PC-3 (cell line): ENCODE measurements around the gene LKAAEAR1. TPM values are rescaled to one million over a fixed set of nuclear protein-coding genes. Genes with fewer than 3 reads are reported as not detected.

ENCODE experiments used
- ATAC-seq: fragments of 200-7000 bp; cut with Tn5 transposase; 2 replicates; pipeline ENCODE4 v1.9.1; 2020; ENCODE audit warnings: mild to moderate bottlenecking, moderate library complexity
- BruUV-seq: library from RNA; stranded (reverse); fragments of 400-500 nt; replicated peaks from 2 replicates; lab custom pipeline; 2021; lab: Mats Ljungman, UMichigan
- CTCF ChIA-PET: fragments of 300-600 bp; sonication (Branson Sonifier 250); formaldehyde crosslinking; loops from one replicate; lab custom pipeline; 2022; ENCODE audit warnings: antibody characterized with exemption; lab: Charles Lee
- POLR2A ChIA-PET: fragments of 300-600 bp; sonication (Branson Sonifier 250); formaldehyde crosslinking; loops from one replicate; lab custom pipeline; 2022; ENCODE audit warnings: antibody characterized with exemption; ENCODE audit not compliant: unreplicated experiment; lab: Charles Lee
- DNase-seq: peaks from one replicate; pipeline ENCODE4 v3.0.0-alpha.2; 2015
- H2AFZ ChIP-seq: fragments of 300-600 bp; sonication (generic); 2 replicates; pipeline ENCODE4 v1.6.0; 2016; ENCODE audit warnings: antibody characterized with exemption, low read length
- H3F3A ChIP-seq: fragments of 300-600 bp; sonication (generic); one replicate; pipeline ENCODE4 v1.6.0; 2017; ENCODE audit warnings: antibody characterized with exemption, low read length, control low read depth, mild to moderate bottlenecking; ENCODE audit not compliant: unreplicated experiment
- H3K27ac ChIP-seq: fragments of 300-600 bp; sonication (generic); 2 replicates; pipeline ENCODE4 v1.5.1; 2016; ENCODE audit warnings: mild to moderate bottlenecking, low read length
- H3K27me3 ChIP-seq: fragments of 300-600 bp; sonication (generic); 2 replicates; pipeline ENCODE4 v1.6.1; 2016; ENCODE audit warnings: low read length, mixed read lengths
- H3K36me3 ChIP-seq: fragments of 300-600 bp; sonication (generic); 2 replicates; pipeline ENCODE4 v1.6.1; 2016; ENCODE audit warnings: low read depth, mixed run types, low read length, mixed read lengths
- H3K4me1 ChIP-seq: fragments of 300-600 bp; sonication (generic); 2 replicates; pipeline ENCODE4 v1.5.1; 2016; ENCODE audit warnings: low read length; ENCODE audit not compliant: insufficient read depth
- H3K4me2 ChIP-seq: fragments of 300-600 bp; sonication (generic); 2 replicates; pipeline ENCODE4 v1.6.0; 2016; ENCODE audit warnings: low read length
- H3K4me3 ChIP-seq: fragments of 300-600 bp; sonication (generic); 2 replicates; pipeline ENCODE4 v1.5.1; 2016; ENCODE audit warnings: mild to moderate bottlenecking, low read length, mixed read lengths
- H3K79me2 ChIP-seq: fragments of 300-600 bp; sonication (generic); 2 replicates; pipeline ENCODE4 v1.6.1; 2017; ENCODE audit warnings: low read length, mixed read lengths
- H3K9ac ChIP-seq: fragments of 300-600 bp; sonication (generic); 2 replicates; pipeline ENCODE4 v1.6.0; 2016; ENCODE audit warnings: mild to moderate bottlenecking, low read length
- H3K9me2 ChIP-seq: fragments of 300-600 bp; sonication (generic); replicated peaks from 2 replicates; pipeline ENCODE4 v1.6.1; 2016; ENCODE audit warnings: mixed run types, low read length, mixed read lengths
- H3K9me3 ChIP-seq: fragments of 300-600 bp; sonication (generic); 2 replicates; pipeline ENCODE4 v1.6.1; 2016; ENCODE audit warnings: low read length, mixed read lengths
- H4K20me1 ChIP-seq: fragments of 300-600 bp; sonication (generic); 2 replicates; pipeline ENCODE4 v1.6.1; 2016; ENCODE audit warnings: low read length, mixed read lengths
- CTCF ChIP-seq: fragments of 300-600 bp; sonication (generic); conservative IDR thresholded peaks from 2 replicates; pipeline ENCODE4 v1.5.1; 2017; ENCODE audit warnings: antibody characterized with exemption, low read depth, mild to moderate bottlenecking, low read length
- EZH2 ChIP-seq: fragments of 300-600 bp; sonication (generic); IDR thresholded peaks from one replicate; pipeline ENCODE4 v1.6.1; 2017; ENCODE audit warnings: antibody characterized with exemption, mild to moderate bottlenecking, low read length; ENCODE audit not compliant: unreplicated experiment
- EZH2phosphoT487 ChIP-seq: fragments of 300-600 bp; sonication (generic); IDR thresholded peaks from 2 replicates; pipeline ENCODE4 v1.6.1; 2018; ENCODE audit warnings: mild to moderate bottlenecking, antibody characterized with exemption, low read length, borderline replicate concordance
- intact Hi-C: fragments of 100-400 bp; cut with micrococcal nuclease; formaldehyde crosslinking; loops from 2 replicates; pipeline ENCODE4 v1.9.0; 2023
- total RNA-seq: library from RNA; depleted of rRNA; stranded (reverse); fragments of >200 nt; gene quantifications from 2 replicates; pipeline ENCODE4 v1.2.3, GENCODE V29; 2014

Gene LKAAEAR1
- total RNA-seq, 1 experiment from 2014 or later = 1.1 TPM

- CTCF ChIA-PET = no interaction called here
- H2AFZ ChIP-seq = no peak overlapping the region
- no peaks in the 10 kb centered on the region for H3F3A ChIP-seq
- BruUV-seq = no TSS peak
- H3K36me3 ChIP-seq = no peaks in the 10 kb centered on the region
- POLR2A ChIA-PET = no interaction called here
- DNase-seq (no peak), ATAC-seq (no peak)
- no peak for TF ChIP-seq EZH2
- no peak for TF ChIP-seq CTCF
- TF ChIP-seq EZH2phosphoT487 = no peak
- peaks cover 13% of the 10 kb centered on the region for H3K4me1 ChIP-seq
- no peaks in the 10 kb centered on the region for H3K9me3 ChIP-seq
- H3K9me2 ChIP-seq = no peaks in the 10 kb centered on the region
- H3K4me3 ChIP-seq = no peak overlapping the region
- no peak overlapping the region for H3K4me2 ChIP-seq
- H3K79me2 ChIP-seq = peaks cover 19% of the 10 kb centered on the region
- no peaks in the 10 kb centered on the region for H4K20me1 ChIP-seq
- H3K27me3 ChIP-seq = no peaks in the 10 kb centered on the region
- H3K27ac ChIP-seq = no peak overlapping the region
- no peak overlapping the region for H3K9ac ChIP-seq
- intact Hi-C loops = no loop called here
Measured at GRCh38 chr20:64077094-64077493, 7.1 kb downstream of the LKAAEAR1 start.

- Histone ChIP-seq H3F3A (no peaks in the 10 kb centered on the region), H3K27ac (no peak overlapping the region), H3K79me2 (peaks cover 19% of the 10 kb centered on the region), H3K36me3 (no peaks in the 10 kb centered on the region), H3K4me1 (peaks cover 13% of the 10 kb centered on the region), H3K27me3 (no peaks in the 10 kb centered on the region), H3K9ac (no peak overlapping the region), H4K20me1 (no peaks in the 10 kb centered on the region), H3K4me2 (no peak overlapping the region), H2AFZ (no peak overlapping the region), H3K9me3 (no peaks in the 10 kb centered on the region), H3K4me3 (no peak overlapping the region), H3K9me2 (no peaks in the 10 kb centered on the region)
- TF ChIP-seq EZH2 = no peak
- no peak for TF ChIP-seq EZH2phosphoT487
- TF ChIP-seq CTCF = no peak
- POLR2A ChIA-PET = no interaction called here
- DNase-seq (no peak), ATAC-seq (no peak)
- intact Hi-C loops = no loop called here
- no TSS peak for BruUV-seq
- CTCF ChIA-PET = no interaction called here
Measured at GRCh38 chr20:64076061-64076997, 7.9 kb downstream of the LKAAEAR1 start.

- H4K20me1 ChIP-seq = no peaks in the 10 kb centered on the region
- peaks cover 19% of the 10 kb centered on the region for H3K79me2 ChIP-seq
- H3K4me3 ChIP-seq = no peak overlapping the region
- no peak overlapping the region for H3K4me2 ChIP-seq
- no peaks in the 10 kb centered on the region for H3K9me2 ChIP-seq
- no peak for TF ChIP-seq EZH2phosphoT487
- H3K9me3 ChIP-seq = no peaks in the 10 kb centered on the region
- DNase-seq (no peak), ATAC-seq (no peak)
- H3F3A ChIP-seq = no peaks in the 10 kb centered on the region
- peaks cover 13% of the 10 kb centered on the region for H3K4me1 ChIP-seq
- ChIA-PET CTCF (no interaction called here), POLR2A (no interaction called here)
- no peak overlapping the region for H3K9ac ChIP-seq
- no peak overlapping the region for H2AFZ ChIP-seq
- intact Hi-C loops = no loop called here
- H3K36me3 ChIP-seq = no peaks in the 10 kb centered on the region
- no TSS peak for BruUV-seq
- H3K27ac ChIP-seq = no peak overlapping the region
- no peaks in the 10 kb centered on the region for H3K27me3 ChIP-seq
Measured at GRCh38 chr20:64075556-64075955, 8.6 kb downstream of the LKAAEAR1 start.
